NAMALWA (cell line): ENCODE results near the gene HAPSTR1.
A peak's percentile ranks its signal among the peaks of the same experiment; 100 is the strongest.
"Not testable (repeated sequence)": the region's sequence is repeated elsewhere in the genome, so short reads cannot be mapped to it uniquely, and the experiment has no call there.

ENCODE experiments used
- DNase-seq: peaks from one replicate; pipeline ENCODE4 v3.0.0-alpha.2; 2015; ENCODE audit warnings: low spot score

HAPSTR1 gene, protein sequence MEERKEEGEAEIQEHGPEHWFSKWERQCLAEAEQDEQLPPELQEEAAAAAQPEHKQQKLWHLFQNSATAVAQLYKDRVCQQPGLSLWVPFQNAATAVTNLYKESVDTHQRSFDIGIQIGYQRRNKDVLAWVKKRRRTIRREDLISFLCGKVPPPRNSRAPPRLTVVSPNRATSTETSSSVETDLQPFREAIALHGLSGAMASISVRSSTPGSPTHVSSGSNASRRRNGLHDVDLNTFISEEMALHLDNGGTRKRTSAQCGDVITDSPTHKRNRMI

DNA sequence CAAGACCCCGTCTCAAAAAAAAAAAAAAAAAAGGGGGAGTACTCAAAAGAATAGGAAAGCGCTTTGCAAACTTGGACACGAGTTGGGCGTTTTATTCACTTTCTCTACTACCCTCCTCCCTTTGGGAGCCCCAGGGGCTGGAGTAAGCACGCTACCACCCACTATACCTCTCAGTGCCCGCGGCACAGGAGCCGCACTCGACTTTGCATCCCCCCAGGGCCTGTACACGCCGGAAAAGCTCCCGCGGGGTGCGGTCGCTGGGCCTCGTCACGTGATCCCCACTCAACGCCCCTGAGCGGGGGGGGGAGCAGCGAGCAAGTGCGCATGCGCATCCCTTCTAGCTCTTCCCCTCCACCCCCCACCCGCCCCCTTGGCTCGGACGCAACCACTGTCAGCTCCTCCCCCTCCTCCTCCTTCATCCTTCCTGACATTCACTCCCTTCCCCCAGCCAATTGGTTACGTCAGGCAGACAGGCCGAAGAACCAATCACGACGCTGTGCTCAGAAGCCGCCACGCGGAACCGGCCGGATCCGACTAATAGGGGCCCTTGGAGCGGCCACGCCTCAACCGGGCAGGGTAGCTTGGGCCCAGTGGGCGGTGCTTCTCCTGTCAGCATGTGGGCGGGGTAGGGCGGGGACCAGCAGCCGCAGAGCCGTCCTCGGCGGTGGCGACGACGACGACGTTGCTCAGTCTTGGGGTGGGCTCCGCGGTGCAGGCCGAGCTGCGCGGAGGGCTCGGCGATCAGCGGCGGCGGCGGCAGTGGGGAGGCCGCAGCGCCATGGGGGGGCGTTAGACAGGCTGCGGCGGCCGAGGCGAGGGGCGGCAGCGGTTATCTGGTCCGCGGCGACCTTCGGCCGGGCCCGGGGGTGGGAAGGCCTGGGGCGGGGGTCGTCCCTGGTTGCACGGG, at the start of gene HAPSTR1:
TSS of gene HAPSTR1 (plus strand) at position 685 of the 907 bp plus-strand sequence. CDS start 401 bp downstream, outside the sequence.
- peak; percentile 100 for DNase-seq

DNA sequence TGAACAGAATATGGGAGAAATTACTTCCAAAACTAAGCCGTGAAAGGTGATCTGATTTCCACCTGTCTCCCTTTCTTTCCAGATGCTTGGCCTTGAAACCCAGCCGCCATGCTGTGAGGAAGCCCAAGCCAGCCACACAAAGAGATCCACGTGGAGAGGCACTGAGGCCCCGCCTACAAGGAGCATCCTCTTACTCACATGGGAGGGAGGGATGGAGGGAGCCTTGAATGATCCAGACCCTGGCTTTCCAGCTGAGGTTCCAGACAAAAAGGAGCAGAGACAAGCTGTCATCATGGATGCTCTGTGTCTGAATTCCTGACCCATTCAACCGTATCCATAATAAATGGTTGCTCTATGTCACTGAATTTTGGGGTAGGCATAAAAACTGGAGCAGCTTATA, 48.9 kb upstream of the HAPSTR1 start:
- no peak for DNase-seq

DNA sequence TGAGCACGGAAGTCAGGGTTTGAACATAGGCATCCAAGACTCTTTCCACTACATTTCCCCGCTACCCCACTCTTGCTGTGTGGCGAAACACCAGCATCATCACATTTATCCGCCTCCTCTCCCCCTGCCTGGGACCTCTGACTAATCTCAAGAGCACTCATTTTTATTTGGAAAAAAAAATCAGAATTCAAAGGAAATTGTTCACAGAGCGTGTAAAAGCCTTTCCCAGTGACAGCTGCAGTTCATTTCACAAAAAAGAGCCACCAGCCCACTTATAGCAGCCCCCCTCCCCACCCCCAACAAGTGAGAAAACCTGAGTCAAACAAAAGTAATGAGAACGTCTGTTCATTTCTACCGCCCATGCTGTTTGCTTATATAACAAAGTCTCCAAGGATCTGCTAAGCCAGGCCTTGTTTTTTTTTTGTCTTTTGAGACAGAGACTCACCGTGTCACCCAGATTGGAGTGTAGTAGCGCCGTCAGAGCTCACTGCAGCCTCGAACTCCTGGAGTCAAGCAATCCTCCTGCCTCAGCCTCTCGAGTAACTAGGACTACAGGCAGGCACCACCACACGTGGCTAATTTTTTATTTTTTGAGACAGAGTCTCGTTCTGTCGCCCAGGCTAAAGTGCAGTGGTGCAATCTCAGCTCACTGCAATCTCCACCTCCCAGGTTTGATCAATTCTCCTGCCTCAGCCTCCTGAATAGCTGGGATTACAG, 48.3 kb upstream of the HAPSTR1 start:
- DNase-seq: no peak

GRCh38 chr16:9045562-9045961, 45.9 kb upstream of the HAPSTR1 start:
- DNase-seq: not testable (repeated sequence)

- no peak for DNase-seq
Observed at GRCh38 chr16:9046667-9047055, 44.8 kb upstream of the HAPSTR1 start.

DNA sequence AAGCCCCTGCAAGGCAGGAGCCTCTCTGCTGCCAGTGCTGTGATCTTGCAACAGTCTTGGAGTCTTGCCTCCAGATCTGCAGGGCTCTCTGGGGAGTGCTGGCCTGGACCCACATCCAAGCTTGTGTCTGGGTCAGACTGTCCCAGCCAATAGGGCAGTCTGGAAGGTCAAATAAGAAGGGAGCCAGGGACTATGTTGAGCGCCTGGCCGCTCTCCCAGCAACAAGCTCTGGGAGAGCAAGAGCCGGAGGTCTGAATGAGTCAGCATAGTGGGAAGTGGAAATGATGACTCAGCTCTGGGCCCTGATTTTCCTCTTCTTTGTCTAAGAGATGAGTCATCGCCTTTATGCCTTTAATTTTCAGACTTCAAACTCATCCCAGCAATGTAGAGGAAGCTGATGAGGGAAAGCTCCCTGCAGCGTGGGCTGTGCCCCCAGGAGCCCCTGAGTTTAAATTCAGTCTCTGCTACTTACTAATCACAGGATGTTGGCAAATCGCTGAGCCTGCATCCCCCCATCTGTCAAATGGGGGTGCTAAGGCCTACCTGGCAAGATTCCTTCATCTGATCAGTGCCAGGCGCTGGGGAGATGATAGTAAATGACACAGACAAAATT, 43.6 kb upstream of the HAPSTR1 start:
- DNase-seq: no peak

- no peak for DNase-seq
Observed at GRCh38 chr16:9048302-9048700, 43.1 kb upstream of the HAPSTR1 start.

DNA sequence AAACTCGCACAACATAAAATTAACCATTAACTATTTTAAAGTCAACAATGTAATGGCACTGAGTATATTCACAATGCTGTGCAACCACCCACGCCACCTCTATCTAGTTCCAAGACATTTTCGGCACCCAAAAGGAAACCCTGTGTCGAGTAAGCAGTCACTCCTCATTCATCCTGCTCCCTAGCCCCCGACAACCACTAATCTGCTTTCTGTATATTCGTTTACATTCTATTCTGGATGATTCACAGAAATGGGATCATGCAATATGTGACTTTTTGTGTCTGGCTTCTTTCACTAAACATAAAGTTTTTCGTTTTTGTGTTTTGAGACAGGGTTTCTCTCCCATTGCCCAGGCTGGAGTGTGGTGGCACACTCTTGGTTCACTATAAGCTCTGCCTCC, 42.2 kb upstream of the HAPSTR1 start:
- DNase-seq: no peak

DNA sequence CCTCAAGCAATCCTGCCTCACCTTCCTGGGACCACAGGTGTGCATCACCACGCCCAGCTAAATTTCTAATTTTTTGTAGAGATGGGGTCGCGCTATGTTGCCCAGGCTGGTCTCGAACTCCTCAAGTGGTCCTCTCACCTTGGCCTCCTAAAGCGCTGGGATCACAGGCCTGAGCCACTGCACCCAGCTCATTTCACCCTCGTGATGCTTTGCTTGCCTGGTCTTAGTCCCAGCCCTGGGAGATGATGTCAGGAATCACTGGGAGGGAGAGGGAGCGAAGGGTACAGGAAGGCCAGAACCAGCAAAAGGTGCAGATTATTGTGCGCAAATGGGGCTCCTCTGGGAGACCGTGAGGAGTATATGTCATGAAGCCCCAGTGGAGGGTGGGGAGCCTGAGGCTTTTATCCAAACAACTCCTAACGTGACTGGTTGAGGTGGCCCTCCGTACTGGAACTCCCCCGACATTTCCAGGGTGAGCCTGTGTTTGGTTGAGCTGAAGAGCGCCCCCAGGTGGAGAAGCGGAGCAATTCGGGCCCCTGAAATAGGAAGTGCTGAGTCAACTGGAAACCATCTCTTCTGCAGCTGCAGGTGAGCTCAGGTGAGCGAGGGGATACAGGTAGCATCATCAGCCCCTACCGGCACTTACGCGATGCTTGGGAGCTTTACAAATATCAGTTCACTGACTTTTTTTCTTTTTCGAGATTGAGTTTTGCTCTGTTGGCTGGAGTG, 41.2 kb upstream of the HAPSTR1 start:
- DNase-seq: peak; percentile 45

GRCh38 chr16:9053006-9053601, 38.3 kb upstream of the HAPSTR1 start:
- DNase-seq: peak; percentile 85

GRCh38 chr16:9054460-9054859, 37.0 kb upstream of the HAPSTR1 start:
- peak; percentile 24 for DNase-seq

DNA sequence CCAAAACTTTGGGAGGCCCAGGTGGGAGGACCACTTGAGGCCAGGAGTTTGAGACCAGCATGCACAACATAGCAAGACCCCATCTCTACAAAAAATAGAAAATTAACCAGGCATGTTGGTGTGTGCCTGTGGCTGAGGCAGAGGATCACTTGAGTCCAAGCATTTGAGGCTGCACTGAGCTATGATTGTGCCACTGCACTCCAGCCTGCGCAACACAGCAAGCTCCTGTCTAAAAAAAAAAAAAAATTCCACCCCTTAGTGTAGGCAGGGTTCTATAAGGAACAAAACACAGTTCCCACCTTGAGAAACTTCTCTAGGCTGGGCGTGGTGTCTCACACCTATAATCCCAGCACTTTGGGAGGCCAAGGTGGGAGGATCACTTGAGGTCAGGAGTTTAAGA, 36.3 kb upstream of the HAPSTR1 start:
- no peak for DNase-seq

DNA sequence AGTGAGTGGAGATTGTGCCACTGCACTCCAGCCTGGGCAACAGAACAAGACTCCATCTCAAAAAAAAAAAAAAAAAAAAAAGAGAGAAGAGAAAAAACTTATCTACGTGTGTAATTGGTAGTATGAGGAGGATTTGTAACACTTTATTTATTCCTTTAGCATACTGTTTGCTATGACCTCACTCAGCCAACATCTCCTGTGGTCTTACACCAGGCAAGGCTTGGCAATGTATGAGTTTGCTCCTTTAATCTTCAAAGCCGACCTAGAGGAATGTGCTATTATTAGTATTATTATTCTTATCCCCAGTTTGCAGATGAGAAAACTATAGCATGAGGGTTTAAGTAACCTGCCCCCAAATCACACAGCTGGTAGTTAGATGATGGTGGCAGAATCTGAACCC, 35.8 kb upstream of the HAPSTR1 start:
- no peak for DNase-seq

GRCh38 chr16:9056061-9056460, 35.4 kb upstream of the HAPSTR1 start:
- peak; percentile 48 for DNase-seq

- DNase-seq: peak; percentile 82
Observed at GRCh38 chr16:9058211-9058610, 33.2 kb upstream of the HAPSTR1 start.

DNA sequence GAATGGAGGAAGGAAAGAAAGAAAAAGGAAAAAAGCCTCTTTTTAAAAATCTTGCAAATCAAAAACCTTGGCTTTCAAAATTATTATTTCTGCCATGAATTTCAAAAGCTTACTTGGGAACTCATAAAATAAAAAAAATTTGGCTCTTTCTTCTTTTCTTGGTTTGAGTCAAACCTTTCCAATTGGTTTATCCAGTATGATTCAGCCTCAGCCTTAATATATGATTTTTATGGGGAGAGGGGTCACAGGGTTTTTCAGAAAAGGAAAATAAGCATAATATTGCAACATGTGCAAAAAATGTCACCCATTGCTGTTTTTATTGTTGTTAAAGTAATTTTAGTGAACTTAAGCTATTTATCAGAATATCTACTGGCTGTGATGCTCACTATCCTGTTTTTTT, 31.2 kb upstream of the HAPSTR1 start:
- no peak for DNase-seq

DNA sequence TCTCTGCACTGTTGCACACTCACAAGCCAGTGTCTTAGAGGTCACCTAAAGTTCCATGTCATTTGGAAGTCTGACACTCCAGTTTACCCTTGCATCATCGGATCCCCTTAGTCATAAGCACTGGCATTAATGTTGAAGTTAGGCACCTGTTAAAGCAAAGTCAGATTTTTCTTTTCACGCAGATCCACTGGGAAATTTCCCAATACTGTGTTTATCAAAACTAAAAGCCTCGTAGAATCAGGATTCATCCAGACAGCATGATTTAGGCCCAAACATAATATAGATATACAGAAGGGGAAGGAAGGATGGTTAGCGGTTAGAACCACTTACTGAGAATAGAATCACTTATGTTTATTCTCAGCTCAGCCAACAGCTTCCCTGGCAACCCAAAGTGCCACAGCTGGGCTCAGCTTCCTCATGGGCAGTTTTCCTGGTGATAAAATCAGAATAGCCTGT, 30.1 kb upstream of the HAPSTR1 start:
- DNase-seq: peak; percentile 84

DNA sequence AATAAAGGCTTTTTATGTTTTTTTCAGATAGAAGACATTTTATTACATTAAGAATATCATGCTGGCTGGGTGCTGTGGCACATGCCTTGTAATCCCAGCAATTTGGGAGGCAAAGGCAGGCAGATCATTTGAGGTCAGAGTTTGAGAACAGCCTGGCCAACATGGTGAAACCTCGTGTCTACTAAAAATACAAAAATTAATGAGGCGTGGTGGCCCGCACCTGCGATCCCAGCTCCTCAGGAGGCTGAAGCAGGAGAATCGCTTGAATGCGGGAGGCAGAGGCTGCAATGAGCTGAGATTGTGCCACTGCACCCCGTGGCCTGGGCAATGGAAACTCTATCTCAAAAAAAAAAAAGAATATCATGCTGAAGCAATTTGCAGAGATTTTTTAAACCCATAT, 29.1 kb upstream of the HAPSTR1 start:
- DNase-seq: peak; percentile 81

- DNase-seq: no peak
Observed at GRCh38 chr16:9065077-9065476, 26.4 kb upstream of the HAPSTR1 start.

GRCh38 chr16:9068886-9069285, 22.6 kb upstream of the HAPSTR1 start:
- no peak for DNase-seq

DNA sequence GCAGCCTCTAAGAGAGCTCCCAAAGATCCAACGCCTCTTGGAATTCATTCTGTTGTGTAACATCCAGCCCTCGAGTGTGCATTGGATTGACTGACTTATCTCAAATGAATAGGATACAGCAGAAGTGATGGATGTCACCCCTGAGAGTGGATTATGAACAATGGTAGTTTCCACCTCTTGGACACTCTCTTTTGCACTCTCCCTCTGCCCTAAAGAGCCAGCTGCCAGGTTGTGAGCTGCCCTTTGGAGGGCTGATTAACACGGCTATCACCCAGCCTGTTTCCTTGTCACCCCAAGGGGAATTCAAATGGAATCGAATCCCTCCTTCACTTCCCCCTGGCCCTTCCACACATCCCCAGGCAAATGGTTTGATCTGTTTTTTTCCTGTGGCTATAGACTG, 21.2 kb upstream of the HAPSTR1 start:
- no peak for DNase-seq
